Mesenchymal stem cell (in vitro differentiated cells and primary cell): ENCODE results near the gene SLC28A2.
A peak's percentile ranks its signal among the peaks of the same experiment; 100 is the strongest.
"Not testable (repeated sequence)": the region's sequence is repeated elsewhere in the genome, so short reads cannot be mapped to it uniquely, and the experiment has no call there.

Source experiments
- DNase-seq: peaks from one replicate; pipeline ENCODE4 v3.0.0-alpha.2; 2013
- H2AFZ ChIP-seq: one replicate; pipeline ENCODE4 v1.6.1; 2013; ENCODE audit warnings: low read depth, mild to moderate bottlenecking, control low read depth, inconsistent platforms, low read length, moderate library complexity
- H2AK5ac ChIP-seq: 2 replicates; pipeline ENCODE4 v1.6.1; 2013; ENCODE audit warnings: low read length, moderate library complexity, mild to moderate bottlenecking, inconsistent platforms; ENCODE audit not compliant: severe bottlenecking
- H2BK120ac ChIP-seq: one replicate; pipeline ENCODE4 v1.6.1; 2013; ENCODE audit warnings: low read depth, mild to moderate bottlenecking, inconsistent platforms, low read length, moderate library complexity
- H2BK12ac ChIP-seq, 2 experiments: one replicate each; pipeline ENCODE4 v1.6.1; 2013; ENCODE audit warnings: inconsistent platforms in 2 of 2, low read length in 2 of 2, mild to moderate bottlenecking in 2 of 2, moderate library complexity in 2 of 2, control low read depth in 1 of 2
- H2BK15ac ChIP-seq: one replicate; pipeline ENCODE4 v1.6.1; 2013; ENCODE audit warnings: mild to moderate bottlenecking, low read depth, inconsistent platforms; ENCODE audit not compliant: poor library complexity, severe bottlenecking
- H2BK5ac ChIP-seq: 2 replicates; pipeline ENCODE4 v1.6.1; 2013; ENCODE audit warnings: low read depth, mild to moderate bottlenecking, low read length, control low read depth, inconsistent platforms; ENCODE audit not compliant: poor library complexity, severe bottlenecking
- H3K14ac ChIP-seq, 2 experiments: one replicate each; pipeline ENCODE4 v1.6.1; 2013; ENCODE audit warnings: inconsistent platforms in 2 of 2, low read length in 2 of 2, control low read depth in 1 of 2, mild to moderate bottlenecking in 1 of 2, moderate library complexity in 1 of 2
- H3K18ac ChIP-seq, 2 experiments: one replicate each; pipeline ENCODE4 v1.6.1; 2013; ENCODE audit warnings: inconsistent platforms in 2 of 2, low read length in 2 of 2, control low read depth in 1 of 2, low read depth in 1 of 2, mild to moderate bottlenecking in 1 of 2
- H3K23ac ChIP-seq, 2 experiments: one replicate each; pipeline ENCODE4 v1.6.1; 2013; ENCODE audit warnings: inconsistent platforms in 2 of 2, low read length in 2 of 2, mild to moderate bottlenecking in 2 of 2, moderate library complexity in 2 of 2, control low read depth in 1 of 2
- H3K27ac ChIP-seq: 2 replicates; pipeline ENCODE4 v1.5.1; 2013; ENCODE audit warnings: mild to moderate bottlenecking, moderate library complexity, low read length, control low read depth, inconsistent platforms; ENCODE audit not compliant: poor library complexity, severe bottlenecking
- H3K27me3 ChIP-seq, 2 experiments: 2 replicates each; pipeline versions ENCODE4 v1.6.1 to v1.7.0; 2013; ENCODE audit warnings: low read length in 2 of 2, mild to moderate bottlenecking in 2 of 2, moderate library complexity in 2 of 2, control low read depth in 1 of 2, inconsistent platforms in 1 of 2; ENCODE audit not compliant: control insufficient read depth in 1 of 2, insufficient read depth in 1 of 2
- H3K36me3 ChIP-seq, 2 experiments: 2 replicates each; pipeline versions ENCODE4 v1.6.1 to v1.7.0; 2013; ENCODE audit warnings: low read length in 2 of 2, control low read depth in 1 of 2, inconsistent platforms in 1 of 2, low read depth in 1 of 2, mild to moderate bottlenecking in 1 of 2; ENCODE audit not compliant: insufficient read depth in 2 of 2, control insufficient read depth in 1 of 2
- H3K4ac ChIP-seq, 2 experiments: one replicate each; pipeline ENCODE4 v1.6.1; 2013; ENCODE audit warnings: inconsistent platforms in 2 of 2, low read length in 2 of 2, mild to moderate bottlenecking in 2 of 2, moderate library complexity in 2 of 2, control low read depth in 1 of 2, low read depth in 1 of 2
- H3K4me1 ChIP-seq: 2 replicates; pipeline ENCODE4 v1.6.1; 2013; ENCODE audit warnings: low read depth, low read length, control low read depth; ENCODE audit not compliant: control insufficient read depth, insufficient read depth
- H3K4me2 ChIP-seq: 2 replicates; pipeline ENCODE4 v1.6.1; 2013; ENCODE audit warnings: low read length, mild to moderate bottlenecking, inconsistent platforms; ENCODE audit not compliant: poor library complexity, severe bottlenecking
- H3K4me3 ChIP-seq, 2 experiments: 2 replicates each; pipeline versions ENCODE4 v1.5.1 to v1.7.0; 2013; ENCODE audit warnings: low read length in 2 of 2, mild to moderate bottlenecking in 2 of 2, control low read depth in 1 of 2, low read depth in 1 of 2; ENCODE audit not compliant: insufficient read depth in 1 of 2
- H3K79me1 ChIP-seq: replicated peaks from 2 replicates; pipeline ENCODE4 v1.6.1; 2013; ENCODE audit warnings: mild to moderate bottlenecking, control low read depth, low read length, inconsistent platforms; ENCODE audit not compliant: poor library complexity, severe bottlenecking
- H3K9ac ChIP-seq: 2 replicates; pipeline ENCODE4 v1.7.0; 2013; ENCODE audit warnings: mild to moderate bottlenecking, low read length, moderate library complexity
- H3K9me3 ChIP-seq: 2 replicates; pipeline ENCODE4 v1.7.0; 2013; ENCODE audit warnings: mild to moderate bottlenecking, low read length; ENCODE audit not compliant: control insufficient read depth
- H4K8ac ChIP-seq: one replicate; pipeline ENCODE4 v1.6.1; 2013; ENCODE audit warnings: inconsistent platforms, mild to moderate bottlenecking, low read length, moderate library complexity
- H4K91ac ChIP-seq: one replicate; pipeline ENCODE4 v1.6.1; 2013; ENCODE audit warnings: mild to moderate bottlenecking, low read length, inconsistent platforms
- WGBS: methylation state at CpG from one replicate; pipeline ENCODE4 v1.1.7; 2013; ENCODE audit warnings: mixed read lengths; 5-methylcytosine and 5-hydroxymethylcytosine counted together

The SLC28A2 gene

GRCh38 chr15:45298964-45299378 lies 46.9 kb downstream of the SLC28A2 start:
- not testable (repeated sequence) for H3K4me2 ChIP-seq, H2BK12ac ChIP-seq, DNase-seq, H2AK5ac ChIP-seq, H4K8ac ChIP-seq, H3K4ac ChIP-seq, H4K91ac ChIP-seq, H3K27ac ChIP-seq, H3K9ac ChIP-seq, H3K9me3 ChIP-seq, H2BK120ac ChIP-seq, H3K36me3 ChIP-seq, H3K14ac ChIP-seq, H3K79me1 ChIP-seq, H3K4me1 ChIP-seq, H2AFZ ChIP-seq, H3K4me3 ChIP-seq, H3K23ac ChIP-seq, H3K27me3 ChIP-seq, H2BK5ac ChIP-seq, H3K18ac ChIP-seq, H2BK15ac ChIP-seq
- WGBS = 92% methylated on average over 2 of the region's 2 CpGs

- DNase-seq = no peak
- no peak overlapping the region for H3K4ac ChIP-seq
- H2BK15ac ChIP-seq = no peak overlapping the region
- H3K18ac ChIP-seq = no peak overlapping the region
- no peak overlapping the region for H4K91ac ChIP-seq
- no peaks in the 10 kb centered on the region for H3K9me3 ChIP-seq
- H3K36me3 ChIP-seq = no peaks in the 10 kb centered on the region
- no peak overlapping the region for H2AFZ ChIP-seq
- 85% methylated on average over 2 of the region's 3 CpGs for WGBS
- no peak overlapping the region for H3K23ac ChIP-seq
- H3K4me2 ChIP-seq = no peak overlapping the region
- no peak overlapping the region for H3K27ac ChIP-seq
- H3K27me3 ChIP-seq = peaks cover 14 to 22% of the 10 kb centered on the region in 2 experiments
- no peak overlapping the region for H3K4me3 ChIP-seq
- H3K9ac ChIP-seq = no peak overlapping the region
- H2BK120ac ChIP-seq = no peak overlapping the region
- no peak overlapping the region for H3K14ac ChIP-seq
- H3K4me1 ChIP-seq = no peaks in the 10 kb centered on the region
- H2AK5ac ChIP-seq = no peak overlapping the region
- no peak overlapping the region for H2BK12ac ChIP-seq
- H2BK5ac ChIP-seq = no peak overlapping the region
- no peak overlapping the region for H4K8ac ChIP-seq
- H3K79me1 ChIP-seq = no peaks in the 10 kb centered on the region
These were observed 52.7 kb downstream of the SLC28A2 start for GRCh38 chr15:45304711-45305110.

GRCh38 chr15:45306105-45306504 lies 54.1 kb downstream of the SLC28A2 start:
- no peak overlapping the region for H3K23ac ChIP-seq
- no peak overlapping the region for H3K27ac ChIP-seq
- H2AFZ ChIP-seq = no peak overlapping the region
- WGBS = 62% methylated on average over 3 of the region's 4 CpGs
- no peak overlapping the region for H3K9ac ChIP-seq
- DNase-seq = no peak
- no peak overlapping the region for H3K4me2 ChIP-seq
- H3K14ac ChIP-seq = no peak overlapping the region
- no peaks in the 10 kb centered on the region for H3K9me3 ChIP-seq
- H3K18ac ChIP-seq = no peak overlapping the region
- no peak overlapping the region for H3K4me3 ChIP-seq
- H4K8ac ChIP-seq = no peak overlapping the region
- H2BK12ac ChIP-seq = no peak overlapping the region
- H2BK120ac ChIP-seq = no peak overlapping the region
- no peak overlapping the region for H4K91ac ChIP-seq
- no peaks in the 10 kb centered on the region for H3K79me1 ChIP-seq
- peaks cover 18 to 22% of the 10 kb centered on the region in 2 experiments for H3K27me3 ChIP-seq
- no peak overlapping the region for H2BK15ac ChIP-seq
- H3K4me1 ChIP-seq = no peaks in the 10 kb centered on the region
- no peak overlapping the region for H2AK5ac ChIP-seq
- no peak overlapping the region for H3K4ac ChIP-seq
- H3K36me3 ChIP-seq = no peaks in the 10 kb centered on the region
- H2BK5ac ChIP-seq = no peak overlapping the region

- Histone ChIP-seq H2BK12ac (no peak overlapping the region), H3K14ac (no peak overlapping the region), H3K4me3 (peak overlapping the region in 1 of 2 experiments; percentile 52), H3K4me2 (no peak overlapping the region), H3K79me1 (no peaks in the 10 kb centered on the region), H2BK5ac (no peak overlapping the region), H2AK5ac (no peak overlapping the region), H3K23ac (no peak overlapping the region), H2BK15ac (no peak overlapping the region), H3K9me3 (no peaks in the 10 kb centered on the region), H3K9ac (peak overlapping the region; percentile 44), H3K27me3 (peaks cover 17 to 18% of the 10 kb centered on the region in 2 experiments), H4K91ac (no peak overlapping the region), H3K18ac (no peak overlapping the region), H3K4ac (no peak overlapping the region), H3K4me1 (no peaks in the 10 kb centered on the region), H4K8ac (no peak overlapping the region), H3K36me3 (no peaks in the 10 kb centered on the region), H2BK120ac (no peak overlapping the region), H3K27ac (no peak overlapping the region), H2AFZ (no peak overlapping the region)
- peak; percentile 43 for DNase-seq
- WGBS = 57% methylated on average over 2 of the region's 5 CpGs
These were observed 55.3 kb downstream of the SLC28A2 start for GRCh38 chr15:45307230-45307924.
